ENCODE results near the gene PPP2R2D.
"Not testable (repeated sequence)": the region's sequence is repeated elsewhere in the genome, so short reads cannot be mapped to it uniquely, and the experiment has no call there.

The PPP2R2D gene

GRCh38 chr10:131868436-131868835 is 32.4 kb upstream of the PPP2R2D start:
- DNase-seq = no peak

GRCh38 chr10:131869344-131869743 is 31.5 kb upstream of the PPP2R2D start:
- DNase-seq = no peak

- DNase-seq = no peak
Observed at GRCh38 chr10:131870411-131870810, 30.4 kb upstream of the PPP2R2D start.

- DNase-seq = no peak
Observed at GRCh38 chr10:131870831-131871672, 29.8 kb upstream of the PPP2R2D start.

- DNase-seq = no peak
Observed at GRCh38 chr10:131871673-131872005, 29.2 kb upstream of the PPP2R2D start.

GRCh38 chr10:131872011-131872826 is 28.6 kb upstream of the PPP2R2D start:
- DNase-seq = no peak

GRCh38 chr10:131872827-131873375 is 27.9 kb upstream of the PPP2R2D start:
- DNase-seq = no peak

GRCh38 chr10:131874991-131875451 is 25.8 kb upstream of the PPP2R2D start:
- peak; percentile 31 for DNase-seq

GRCh38 chr10:131875501-131875900 is 25.3 kb upstream of the PPP2R2D start:
- no peak for DNase-seq

- no peak for DNase-seq
Observed at GRCh38 chr10:131876017-131876416, 24.8 kb upstream of the PPP2R2D start.

GRCh38 chr10:131876508-131876907 is 24.3 kb upstream of the PPP2R2D start:
- no peak for DNase-seq

GRCh38 chr10:131880016-131880590 is 20.7 kb upstream of the PPP2R2D start:
- DNase-seq = no peak

GRCh38 chr10:131881104-131881880 is 19.5 kb upstream of the PPP2R2D start:
- no peak for DNase-seq

GRCh38 chr10:131882151-131882550 is 18.7 kb upstream of the PPP2R2D start:
- DNase-seq = no peak

GRCh38 chr10:131882590-131883451 is 18.0 kb upstream of the PPP2R2D start:
- no peak for DNase-seq

- DNase-seq = not testable (repeated sequence)
Observed at GRCh38 chr10:131883621-131884393, 17.0 kb upstream of the PPP2R2D start.

GRCh38 chr10:131885391-131886165 is 15.2 kb upstream of the PPP2R2D start:
- DNase-seq = no peak

- DNase-seq = no peak
Observed at GRCh38 chr10:131886237-131886636, 14.6 kb upstream of the PPP2R2D start.

GRCh38 chr10:131888186-131888604 is 12.6 kb upstream of the PPP2R2D start:
- DNase-seq = no peak

GRCh38 chr10:131889755-131890154 is 11.1 kb upstream of the PPP2R2D start:
- no peak for DNase-seq
